HG03565 (cell line): Measurements from ENCODE around the gene RBBP8NL.

Source experiments
- ATAC-seq: cut with Tn5 transposase; IDR thresholded peaks from one replicate; pipeline ENCODE4 v1.9.1; 2021; ENCODE audit warnings: mild to moderate bottlenecking, moderate library complexity; ENCODE audit not compliant: unreplicated experiment

RBBP8NL gene

DNA sequence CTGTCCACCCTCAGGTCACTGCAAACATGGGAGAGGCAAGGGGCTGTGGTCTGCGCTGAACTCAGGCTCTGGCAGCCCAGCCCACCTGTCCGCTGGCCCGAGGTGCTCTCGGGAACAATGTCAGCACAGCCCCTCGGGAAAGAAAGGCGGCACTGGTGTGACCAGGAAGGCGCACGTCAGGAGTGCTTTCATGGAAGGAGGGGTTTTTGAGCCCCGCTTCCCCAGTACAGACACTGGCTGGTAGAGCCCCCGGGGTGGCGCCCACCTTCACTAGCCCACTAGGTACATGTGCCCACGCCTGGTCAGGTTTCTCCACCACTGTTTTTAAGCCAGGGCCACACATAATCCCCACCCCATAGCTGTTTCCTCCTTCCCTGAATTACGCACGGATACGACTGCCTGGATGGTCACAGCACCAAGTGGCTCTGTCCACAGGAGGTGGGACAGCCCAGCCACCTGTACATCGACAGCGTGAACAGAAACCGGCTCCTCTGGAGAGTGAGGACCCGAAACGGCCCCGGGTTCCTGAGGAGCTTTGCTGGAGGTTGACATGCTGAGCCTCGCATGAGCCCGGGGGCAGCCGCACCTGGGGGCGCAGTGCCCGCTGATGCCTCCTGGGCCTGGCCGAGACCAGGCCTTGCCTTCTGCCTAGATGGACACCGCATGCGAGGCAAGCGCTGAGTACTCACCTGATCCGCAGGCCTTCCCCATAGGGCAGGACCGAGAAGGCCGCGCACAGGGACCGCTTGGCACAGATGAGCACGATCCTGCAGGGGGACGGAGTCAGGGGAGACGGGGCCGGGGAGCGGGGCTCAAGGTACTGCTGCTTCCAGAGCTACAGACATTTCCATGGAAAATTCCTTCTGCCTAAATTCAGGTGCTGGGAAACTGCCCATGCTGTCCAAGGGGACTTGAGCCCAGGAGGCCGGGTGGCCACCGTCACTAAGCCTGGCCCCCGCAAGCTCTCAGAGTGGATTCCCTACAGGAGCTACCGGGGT lies 32.8 kb downstream of the RBBP8NL start:
- ATAC-seq = no peak

DNA sequence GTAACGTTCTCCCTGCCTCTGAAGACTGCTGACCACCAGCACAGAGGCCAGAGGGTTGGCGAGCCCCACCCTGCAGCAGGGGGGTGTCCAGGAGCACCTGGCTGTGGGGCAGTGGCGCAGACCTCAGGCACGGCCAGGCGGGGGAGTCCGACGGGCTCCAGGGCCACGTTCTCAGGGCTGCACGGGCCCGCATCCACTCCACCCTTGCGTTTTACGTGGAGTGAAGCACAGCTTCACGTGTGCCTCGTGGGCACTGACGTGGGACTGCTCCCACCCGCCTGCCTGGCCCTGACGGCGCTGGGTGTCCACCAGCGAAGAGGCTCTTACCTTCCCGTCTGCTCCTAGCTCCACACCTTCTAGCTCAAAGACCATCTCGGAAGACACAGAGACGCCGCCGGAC lies 33.5 kb downstream of the RBBP8NL start:
- ATAC-seq = no peak

DNA sequence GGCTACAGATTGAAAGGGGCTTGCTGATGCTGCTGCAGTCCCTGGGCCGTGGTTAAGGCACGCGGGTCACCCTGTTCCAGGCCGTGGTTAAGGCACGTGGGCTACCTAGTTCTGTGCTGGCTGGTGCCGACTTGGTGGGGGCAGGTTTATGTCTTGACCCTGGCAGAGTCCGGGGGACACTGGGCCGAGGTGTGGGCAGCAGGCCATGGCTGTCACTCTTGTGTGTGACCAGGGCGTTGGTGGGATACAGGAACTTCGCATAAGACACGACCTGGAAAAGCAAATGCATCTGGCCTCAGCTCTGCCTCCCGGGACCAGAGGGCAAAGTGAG lies 34.0 kb downstream of the RBBP8NL start:
- no peak for ATAC-seq

- ATAC-seq = no peak
These were observed 34.6 kb downstream of the RBBP8NL start for GRCh38 chr20:62392621-62393334.

DNA sequence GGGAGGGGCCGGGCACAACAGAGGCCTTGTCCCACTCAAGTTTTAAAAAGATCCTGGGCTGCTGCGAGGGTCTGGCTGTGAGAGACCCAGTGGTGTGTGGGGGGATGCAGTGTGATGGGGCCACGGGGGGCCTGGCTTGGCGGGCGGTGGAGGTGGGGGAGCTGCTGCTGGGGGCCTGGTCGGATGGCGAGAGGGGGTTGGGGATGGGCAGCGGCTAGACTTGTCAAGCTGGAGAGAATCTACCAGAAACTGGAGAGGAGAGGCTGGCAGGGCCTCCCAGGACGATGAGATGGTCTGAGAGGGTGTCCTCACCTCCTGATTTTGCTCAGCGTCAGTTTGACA lies 35.3 kb downstream of the RBBP8NL start:
- ATAC-seq = no peak

GRCh38 chr20:62391165-62392076 lies 35.9 kb downstream of the RBBP8NL start:
- ATAC-seq = no peak

DNA sequence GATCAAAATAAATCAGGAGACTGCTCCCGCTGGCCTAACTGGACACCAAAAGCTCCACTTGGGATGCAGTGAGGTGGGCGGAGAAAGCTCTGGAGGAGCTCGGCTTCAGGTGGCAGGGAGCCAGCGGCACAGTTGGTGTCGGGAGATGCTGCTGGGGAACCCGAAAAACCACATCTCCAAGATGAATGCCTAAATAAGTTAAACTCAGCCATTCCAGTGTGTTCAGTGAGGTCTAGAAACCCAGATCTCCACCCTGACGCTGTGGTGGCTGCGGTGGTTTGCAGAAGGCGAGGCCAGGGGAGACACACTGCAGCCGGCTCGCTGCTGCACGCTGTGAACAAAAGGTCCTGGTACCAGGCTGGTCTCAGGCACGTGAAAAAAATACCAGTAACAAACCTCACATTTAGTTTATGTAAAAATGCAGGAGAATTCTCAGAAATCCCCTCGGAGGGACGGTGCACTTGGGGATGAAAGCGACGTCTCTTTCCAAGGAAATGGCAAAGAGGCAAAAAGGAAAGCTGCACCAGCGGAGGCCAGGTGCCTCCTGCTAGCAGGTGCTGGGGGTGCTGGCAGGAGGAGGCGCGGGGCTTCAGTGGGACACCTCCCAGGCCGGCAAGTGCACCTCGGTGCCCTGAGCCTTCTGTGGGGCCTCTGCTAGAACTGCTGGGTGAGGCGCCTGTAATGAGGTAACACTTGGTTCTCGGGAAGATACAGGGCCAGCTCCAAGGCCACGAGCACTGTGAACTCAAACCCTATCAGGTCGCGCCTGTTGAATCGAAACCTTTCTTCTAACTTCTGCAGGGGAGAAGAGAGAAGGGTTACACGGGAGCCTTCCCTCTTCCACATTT lies 36.8 kb downstream of the RBBP8NL start:
- ATAC-seq = no peak

DNA sequence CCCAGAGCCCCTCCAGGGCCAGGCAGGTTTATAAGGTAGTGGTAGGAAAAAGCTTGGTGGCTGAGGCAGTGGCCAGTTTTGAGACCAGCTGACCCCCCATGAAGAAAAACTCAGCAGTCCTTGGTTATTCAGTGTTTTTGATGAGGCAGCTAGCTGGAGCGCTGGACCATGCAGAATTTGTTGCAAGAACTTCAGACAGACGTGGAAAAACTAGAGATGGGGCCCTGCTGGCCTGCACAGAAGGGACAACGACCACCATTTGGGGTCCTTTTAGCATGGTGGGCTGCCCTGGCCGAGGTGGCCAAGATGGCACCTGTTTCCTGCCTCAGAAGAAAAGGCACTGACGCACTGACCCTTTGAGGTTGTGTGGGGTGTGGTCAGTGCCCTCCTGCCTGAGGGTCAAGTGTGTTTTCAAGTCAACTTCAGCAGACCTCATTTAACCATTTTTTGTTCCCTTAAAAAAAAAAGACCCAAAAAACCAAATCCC lies 37.7 kb downstream of the RBBP8NL start:
- ATAC-seq = no peak

DNA sequence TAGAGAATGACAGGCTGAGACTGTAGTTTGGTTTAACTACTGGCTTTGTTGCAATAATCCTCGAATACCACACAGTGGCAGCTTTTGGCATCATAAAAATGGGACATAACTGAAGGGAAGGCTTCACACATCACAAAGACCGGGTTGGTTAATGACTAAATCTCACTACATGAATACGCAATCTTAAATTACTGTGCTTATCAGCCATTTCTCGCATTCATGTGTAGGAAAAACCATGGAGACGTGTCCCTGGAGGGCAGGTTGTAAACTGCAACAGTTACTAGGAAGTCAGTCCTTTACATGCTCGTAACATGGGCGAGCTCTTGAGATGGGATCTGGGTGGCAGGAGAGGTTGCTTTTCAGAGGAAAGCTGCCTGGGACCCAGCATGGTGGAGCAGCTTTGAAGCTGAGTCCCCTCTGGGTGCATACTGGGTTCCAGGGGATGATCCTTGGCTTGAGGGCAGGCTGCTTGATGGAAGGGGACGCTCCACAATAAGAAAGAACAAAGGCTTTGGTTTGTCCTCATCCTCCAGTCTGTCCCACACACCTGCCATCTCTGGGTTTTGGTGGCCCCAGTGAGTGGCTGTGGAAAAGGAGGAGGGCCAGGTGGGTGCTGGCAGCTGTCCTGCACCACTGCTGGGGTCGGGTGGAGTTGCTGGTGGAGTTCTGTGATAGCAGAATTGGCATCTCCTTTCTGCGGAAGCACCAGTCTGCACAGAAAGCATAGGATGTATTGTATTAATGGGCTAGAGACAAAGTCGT lies 38.3 kb downstream of the RBBP8NL start:
- no peak for ATAC-seq

- ATAC-seq = no peak
These were observed 39.3 kb downstream of the RBBP8NL start for GRCh38 chr20:62387933-62388635.

DNA sequence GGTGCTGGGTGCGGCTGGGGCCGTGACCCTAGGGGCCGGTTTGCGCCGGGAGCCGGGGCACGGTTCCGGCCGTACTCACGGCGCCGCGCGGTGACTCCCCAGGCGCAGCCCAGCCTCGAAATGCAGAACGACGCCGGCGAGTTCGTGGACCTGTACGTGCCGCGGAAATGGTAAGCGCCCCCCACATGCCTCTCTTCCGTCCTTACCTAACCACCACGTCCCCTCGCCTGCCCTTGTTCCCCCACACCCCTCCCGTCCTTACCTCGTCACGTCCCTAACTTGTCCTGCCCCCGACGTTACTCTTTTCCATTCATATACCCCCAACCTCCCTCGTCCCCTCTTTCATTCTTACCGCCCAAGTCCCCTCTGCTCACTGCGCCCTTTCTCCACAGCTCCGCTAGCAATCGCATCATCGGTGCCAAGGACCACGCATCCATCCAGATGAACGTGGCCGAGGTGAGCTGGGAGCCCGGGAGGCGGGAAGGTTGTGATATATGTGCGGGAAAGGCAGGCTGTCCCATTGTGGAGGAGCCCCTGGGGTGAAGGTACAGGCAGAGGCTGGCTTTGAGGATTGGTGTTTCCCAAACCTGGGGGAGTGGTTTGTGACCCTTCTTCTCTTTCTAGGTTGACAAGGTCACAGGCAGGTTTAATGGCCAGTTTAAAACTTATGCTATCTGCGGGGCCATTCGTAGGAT lies 40.0 kb downstream of the RBBP8NL start:
- no peak for ATAC-seq

DNA sequence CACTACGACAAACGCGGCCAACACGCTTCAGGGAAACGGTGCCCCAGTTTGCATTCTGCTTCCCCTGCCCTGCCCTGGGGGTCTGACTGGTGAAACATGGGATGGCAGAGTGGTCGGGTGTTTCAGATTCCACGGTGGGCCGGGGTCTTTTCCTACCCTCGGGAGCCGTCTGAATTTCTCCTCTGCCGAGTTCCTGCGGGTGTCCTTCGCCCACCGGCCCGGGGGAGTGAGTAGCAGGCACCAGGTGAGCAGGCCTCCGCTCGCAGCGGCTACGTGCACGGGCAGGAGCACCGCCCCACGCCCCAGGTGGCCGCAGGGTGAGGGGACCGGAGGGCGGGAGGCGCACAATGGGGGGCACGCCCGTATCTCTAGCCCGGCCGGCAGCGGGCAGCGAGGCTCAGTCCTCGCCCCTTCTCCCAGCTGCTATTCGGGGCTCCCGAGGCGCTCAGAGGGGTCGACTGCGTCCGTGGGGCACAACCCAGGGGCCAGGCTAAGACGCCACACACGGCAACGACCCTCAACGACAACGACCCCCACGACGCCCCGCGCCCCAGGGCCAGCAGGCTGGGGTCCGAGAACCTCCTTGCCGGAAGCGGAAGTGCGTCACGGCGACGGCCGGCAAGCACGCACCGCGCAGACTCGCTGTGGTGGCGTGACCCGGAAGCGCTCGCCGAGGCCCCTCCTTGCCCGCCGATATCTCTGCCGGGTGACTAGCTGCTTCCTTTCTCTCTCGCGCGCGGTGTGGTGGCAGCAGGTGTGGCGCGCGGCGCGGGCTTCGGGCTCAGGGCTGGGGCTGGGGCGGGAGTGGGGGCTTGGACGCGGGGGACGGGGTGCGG lies 40.7 kb downstream of the RBBP8NL start, which contains the start of gene RPS21:
RPS21 (plus strand) TSS at position 721 of the 836 bp plus-strand sequence. CDS start 236 bp downstream, outside the sequence.
- ATAC-seq = peak; percentile 64

DNA sequence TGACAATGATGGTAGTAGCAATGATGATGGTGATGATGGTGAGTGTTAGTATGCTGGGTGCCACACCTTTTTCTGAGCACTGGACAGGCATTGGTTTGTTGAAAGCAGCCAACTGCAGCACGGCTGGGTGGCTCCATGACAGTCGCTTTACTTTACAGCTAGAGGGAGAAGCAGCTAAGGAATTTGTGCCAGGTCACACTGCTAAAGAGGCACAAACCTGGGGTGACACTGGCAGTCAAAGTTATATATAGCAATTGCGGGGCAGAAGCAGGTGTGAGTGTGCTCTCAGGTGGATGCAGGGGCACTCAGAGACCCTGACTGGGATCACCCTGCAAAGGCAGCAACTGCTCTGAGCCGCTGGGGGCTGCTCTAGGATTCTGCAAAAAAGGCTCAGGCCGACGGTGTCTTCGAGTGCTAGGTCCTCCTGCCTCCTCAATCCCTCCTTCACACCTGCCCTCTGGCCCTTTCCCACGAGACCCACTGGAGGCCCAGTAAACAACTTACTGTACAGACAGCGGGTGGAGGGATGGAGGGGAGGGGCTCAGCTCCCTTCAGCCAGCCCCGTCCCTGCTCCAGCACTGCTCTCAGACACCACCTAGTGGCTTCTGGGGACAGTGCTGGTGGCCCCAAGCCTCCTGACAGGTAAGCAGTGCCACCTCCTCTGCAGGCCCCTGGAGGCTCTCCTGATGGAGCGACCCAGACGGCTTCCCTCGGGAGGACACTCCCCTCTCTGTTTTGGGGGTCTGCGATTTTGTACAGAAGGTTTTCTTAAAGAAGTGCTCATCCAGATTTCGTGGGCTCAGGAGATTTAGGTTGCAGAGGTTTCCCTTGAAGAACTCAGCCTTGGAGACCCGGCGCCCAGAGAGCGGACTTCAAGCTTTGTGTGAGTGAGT lies 44.8 kb downstream of the RBBP8NL start:
- ATAC-seq = no peak

- ATAC-seq = no peak
These were observed 45.5 kb downstream of the RBBP8NL start for GRCh38 chr20:62381842-62382241.

DNA sequence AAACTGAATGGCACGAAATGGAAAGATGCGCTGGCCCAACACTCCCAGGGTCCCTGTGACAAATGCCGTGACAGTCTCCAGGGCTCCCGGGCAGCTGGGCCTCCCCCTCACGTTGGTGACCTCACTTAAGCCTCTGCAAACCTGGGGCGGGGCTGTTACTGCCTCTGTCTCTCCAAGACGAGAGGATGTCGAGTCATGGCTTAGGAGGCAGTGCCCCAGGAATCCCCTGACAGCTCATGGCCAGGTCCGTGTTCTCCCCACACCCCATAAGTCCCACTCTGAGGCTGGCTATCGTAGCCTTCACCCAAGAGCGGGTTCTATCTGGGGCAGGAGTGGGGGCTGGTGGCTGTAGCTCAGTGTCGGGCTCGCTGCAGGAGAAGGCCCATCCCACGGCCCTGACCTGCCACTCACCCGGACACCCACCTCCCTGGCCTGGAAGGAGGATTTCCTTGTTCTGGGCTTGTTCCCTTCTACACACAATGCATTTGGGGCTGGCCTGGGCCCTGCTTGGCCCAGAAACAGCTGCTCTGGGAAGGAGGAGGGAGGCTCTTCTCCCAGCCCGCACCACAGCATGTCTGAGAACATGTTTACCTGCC lies 46.0 kb downstream of the RBBP8NL start:
- ATAC-seq = no peak

- ATAC-seq = no peak
These were observed 49.1 kb downstream of the RBBP8NL start for GRCh38 chr20:62378215-62378614.
